IMR-90 (cell line): ENCODE measurements around the gene ID1. TPM values are rescaled to one million over a fixed set of nuclear protein-coding genes. Genes with fewer than 3 reads are reported as not detected.

ENCODE experiments used
- ATAC-seq: fragments of 200-7000 bp; cut with Tn5 transposase; 2 replicates; pipeline ENCODE4 v1.9.1; 2020; ENCODE audit warnings: low read depth, mild to moderate bottlenecking, moderate library complexity
- BruUV-seq: library from RNA; stranded (reverse); fragments of 400-500 nt; replicated peaks from 2 replicates; lab custom pipeline; 2021; lab: Mats Ljungman, UMichigan
- CTCF ChIA-PET: fragments of 300-600 bp; formaldehyde crosslinking; extraction: SDS; loops from one replicate; lab custom pipeline; 2021; ENCODE audit warnings: antibody characterized with exemption; lab: Yijun Ruan, JAX
- POLR2A ChIA-PET: fragments of 300-600 bp; sonication (Branson Sonifier 250); formaldehyde crosslinking; loops from one replicate; lab custom pipeline; 2022; ENCODE audit warnings: antibody characterized with exemption; ENCODE audit not compliant: unreplicated experiment; lab: Charles Lee
- DNase-seq: peaks from one replicate; pipeline ENCODE4 v3.0.0; 2013
- H2AFZ ChIP-seq: replicated peaks from 2 replicates; pipeline ENCODE3; 2013; ENCODE audit warnings: low read length, mild to moderate bottlenecking; ENCODE audit not compliant: poor library complexity
- H2AK5ac ChIP-seq: 2 replicates; pipeline ENCODE4 v1.6.1; 2013; ENCODE audit warnings: low read depth, low read length, inconsistent platforms
- H2AK9ac ChIP-seq: replicated peaks from 2 replicates; pipeline ENCODE3; 2013; ENCODE audit warnings: mild to moderate bottlenecking, low read depth, low read length, moderate library complexity; ENCODE audit not compliant: poor library complexity
- H2BK120ac ChIP-seq: 2 replicates; pipeline ENCODE4 v1.6.1; 2013; ENCODE audit warnings: low read depth, low read length, inconsistent platforms
- H2BK15ac ChIP-seq: 3 replicates; pipeline ENCODE4 v1.6.1; 2013; ENCODE audit warnings: low read depth, low read length, inconsistent platforms
- H2BK20ac ChIP-seq: 2 replicates; pipeline ENCODE4 v1.6.1; 2013; ENCODE audit warnings: low read depth, mild to moderate bottlenecking, inconsistent platforms, low read length, moderate library complexity
- H2BK5ac ChIP-seq: 2 replicates; pipeline ENCODE4 v1.6.1; 2013; ENCODE audit warnings: mild to moderate bottlenecking, low read depth, low read length, inconsistent platforms; ENCODE audit not compliant: poor library complexity, severe bottlenecking
- H3K14ac ChIP-seq: replicated peaks from 2 replicates; pipeline ENCODE4 v1.6.1; 2013; ENCODE audit warnings: low read depth, low read length, inconsistent platforms
- H3K18ac ChIP-seq: 2 replicates; pipeline ENCODE4 v1.6.1; 2013; ENCODE audit warnings: low read depth, low read length, control low read depth
- H3K23ac ChIP-seq: 2 replicates; pipeline ENCODE4 v1.6.1; 2013; ENCODE audit warnings: low read depth, low read length, inconsistent platforms
- H3K27ac ChIP-seq: 2 replicates; pipeline ENCODE4 v1.5.1; 2013; ENCODE audit warnings: mild to moderate bottlenecking, control low read depth, low read length; ENCODE audit not compliant: insufficient read depth
- H3K27me3 ChIP-seq: 2 replicates; pipeline ENCODE4 v1.6.1; 2013; ENCODE audit warnings: low read length; ENCODE audit not compliant: control insufficient read depth, insufficient read depth
- H3K36me3 ChIP-seq: 2 replicates; pipeline ENCODE4 v1.6.1; 2013; ENCODE audit warnings: low read length, mixed read lengths; ENCODE audit not compliant: control insufficient read depth, insufficient read depth
- H3K4ac ChIP-seq: 2 replicates; pipeline ENCODE4 v1.6.1; 2013; ENCODE audit warnings: low read depth, low read length, inconsistent platforms
- H3K4me1 ChIP-seq: 2 replicates; pipeline ENCODE4 v1.6.1; 2013; ENCODE audit warnings: low read length, mixed read lengths; ENCODE audit not compliant: control insufficient read depth, insufficient read depth
- H3K4me2 ChIP-seq: 2 replicates; pipeline ENCODE4 v1.6.1; 2013; ENCODE audit warnings: low read depth, mild to moderate bottlenecking, control low read depth, low read length, moderate library complexity
- H3K4me3 ChIP-seq: 2 replicates; pipeline ENCODE4 v1.5.1; 2013; ENCODE audit warnings: low read depth, mild to moderate bottlenecking, control low read depth, low read length, moderate library complexity; ENCODE audit not compliant: insufficient read depth
- H3K56ac ChIP-seq: 2 replicates; pipeline ENCODE4 v1.6.1; 2013; ENCODE audit warnings: low read length, inconsistent platforms; ENCODE audit not compliant: insufficient read depth; ENCODE audit errors: extremely low read depth
- H3K79me1 ChIP-seq, 2 experiments: 2 replicates each; pipeline ENCODE4 v1.6.1; 2013; ENCODE audit warnings: low read length in 2 of 2, inconsistent platforms in 1 of 2, low read depth in 1 of 2
- H3K9ac ChIP-seq: 2 replicates; pipeline ENCODE4 v1.6.1; 2013; ENCODE audit warnings: low read depth, low read length, control low read depth
- H3K9me1 ChIP-seq: 2 replicates; pipeline ENCODE4 v1.6.1; 2013; ENCODE audit warnings: low read length, inconsistent platforms; ENCODE audit not compliant: insufficient read depth
- H3K9me3 ChIP-seq: 2 replicates; pipeline ENCODE4 v1.6.1; 2013; ENCODE audit warnings: low read length; ENCODE audit not compliant: control insufficient read depth, insufficient read depth
- H4K20me1 ChIP-seq: 2 replicates; pipeline ENCODE4 v1.6.1; 2013; ENCODE audit warnings: low read length, inconsistent platforms; ENCODE audit not compliant: insufficient read depth
- H4K5ac ChIP-seq: 2 replicates; pipeline ENCODE4 v1.6.1; 2013; ENCODE audit warnings: mild to moderate bottlenecking, low read depth, low read length, control low read depth
- H4K8ac ChIP-seq, 2 experiments: 2 replicates each; pipeline ENCODE4 v1.6.1; 2013; ENCODE audit warnings: low read depth in 2 of 2, low read length in 2 of 2, control low read depth in 1 of 2, inconsistent platforms in 1 of 2
- H4K91ac ChIP-seq: 2 replicates; pipeline ENCODE4 v1.6.1; 2013; ENCODE audit warnings: low read depth, low read length, inconsistent platforms; ENCODE audit not compliant: insufficient read depth
- CHD1 ChIP-seq: IDR thresholded peaks from 2 replicates; pipeline ENCODE4 v1.6.1; 2012; ENCODE audit warnings: low read depth, low read length, improper control_type of control experiment
- ELK1 ChIP-seq: fragments of 150-350 bp; IDR thresholded peaks from 2 replicates; pipeline ENCODE4 v1.6.1; 2016; ENCODE audit warnings: low read depth, mild to moderate bottlenecking, low read length, moderate library complexity, borderline replicate concordance
- FOS ChIP-seq: fragments of 150-350 bp; IDR thresholded peaks from 2 replicates; pipeline ENCODE4 v1.6.1; 2016; ENCODE audit warnings: low read depth, low read length
- RCOR1 ChIP-seq: IDR thresholded peaks from 2 replicates; pipeline ENCODE4 v1.6.1; 2012; ENCODE audit warnings: mild to moderate bottlenecking, low read length, improper control_type of control experiment; ENCODE audit not compliant: insufficient replicate concordance
- SMC3 ChIP-seq: fragments of 150-350 bp; IDR thresholded peaks from 2 replicates; pipeline ENCODE4 v1.6.1; 2016; ENCODE audit warnings: low read depth, mild to moderate bottlenecking, antibody characterized with exemption, low read length, moderate library complexity
- USF2 ChIP-seq: fragments of 150-350 bp; IDR thresholded peaks from 2 replicates; pipeline ENCODE4 v1.6.1; 2017; ENCODE audit warnings: mild to moderate bottlenecking, antibody characterized with exemption, low read length, low read depth
- WGBS, 2 experiments: methylation state at CpG; one replicate each; pipeline versions ENCODE4 v1.1.5 to v1.1.7; 2013; ENCODE audit warnings: missing lambda C conversion rate in 2 of 2; ENCODE audit not compliant: insufficient read length in 1 of 2; ENCODE audit errors: extremely low coverage in 2 of 2; 5-methylcytosine and 5-hydroxymethylcytosine counted together
- dilution Hi-C: fragments of 300-500 bp; cut with HindIII; formaldehyde crosslinking; loops from one replicate; pipeline ENCODE4 v1.14.3; 2018; ENCODE audit warnings: low sequenced_read_pairs; ENCODE audit not compliant: unreplicated experiment
- in situ Hi-C: fragments of 300-500 bp; cut with MboI; formaldehyde crosslinking; loops from 3 replicates; pipeline ENCODE4 v1.14.3; 2019; ENCODE audit warnings: low sequenced_read_pairs, inconsistent platforms, mixed read lengths
- intact Hi-C: fragments of 100-400 bp; cut with micrococcal nuclease; formaldehyde crosslinking; loops from 2 replicates; pipeline ENCODE4 v1.10.0; 2022
- polyA plus RNA-seq, 3 experiments: library from polyadenylated mRNA; depleted of rRNA; stranded (reverse); fragments of >200 nt; gene quantifications; 2 replicates each; pipeline ENCODE4 v1.2.3, GENCODE V29; 2012; ENCODE audit warnings: low replicate concordance in 1 of 3
- total RNA-seq: library from RNA; depleted of rRNA; stranded (reverse); fragments of >200 nt; gene quantifications from 2 replicates; pipeline ENCODE4 v1.2.3, GENCODE V29; 2012

ID1 gene
- total and polyA plus RNA-seq, 2 of the 4 experiments (the other 2 are of a cell fraction), result 148 to 174 TPM

- Histone ChIP-seq H3K14ac (0 out of 2 replicates have a peak overlapping the region, but pooled peaks have one; percentile 70), H3K9ac (no peak overlapping the region), H2BK120ac (no peak overlapping the region), H3K56ac (no peak overlapping the region), H4K91ac (no peak overlapping the region), H3K36me3 (no peaks in the 10 kb centered on the region), H2BK15ac (no peak overlapping the region), H3K27ac (no peak overlapping the region), H3K4me1 (peaks cover 6% of the 10 kb centered on the region; the same call in 1 of the 2 replicates), H3K27me3 (no peaks in the 10 kb centered on the region), H4K5ac (no peak overlapping the region), H2AFZ (no peak overlapping the region), H2BK5ac (no peak overlapping the region), H2BK20ac (0 out of 2 replicates have a peak overlapping the region, but pooled peaks have one; percentile 35), H3K4ac (no peak overlapping the region), H2AK5ac (no peak overlapping the region; the same call in 1 of the 2 replicates), H3K4me2 (no peak overlapping the region), H3K79me1 (no peaks in the 10 kb centered on the region), H3K9me1 (peaks cover 4% of the 10 kb centered on the region), H3K9me3 (no peaks in the 10 kb centered on the region), H2AK9ac (no peak overlapping the region), H3K23ac (peak overlapping the region; percentile 93; the same call in 1 of the 2 replicates), H3K18ac (no peak overlapping the region), H4K20me1 (no peaks in the 10 kb centered on the region), H4K8ac (no peak overlapping the region), H3K4me3 (no peak overlapping the region)
- ChIA-PET POLR2A (no interaction called here), CTCF (interaction anchor here (0.7 to 1.4 kb wide), 2 partner anchors 12 to 74 kb away, joined by 4 to 5 read pairs; no protein-coding TSS in a partner anchor)
- in situ Hi-C loops (no loop called here), dilution Hi-C loops (no loop called here), intact Hi-C loops (no loop called here)
- TF ChIP-seq FOS (no peak), ELK1 (no peak), CHD1 (no peak), RCOR1 (no peak), SMC3 (no peak), USF2 (no peak)
- DNase-seq (no peak), ATAC-seq (no peak)
- 100% methylated on average over 1 of the region's 5 CpGs; no CpG with 5 or more reads in 1 of the 2 experiments for WGBS, 2 experiments
- BruUV-seq, result no TSS peak
Measured at GRCh38 chr20:31653561-31653960, 48.5 kb downstream of the ID1 start.
